ENCODE results near the gene DUSP28.

DUSP28 gene

DNA sequence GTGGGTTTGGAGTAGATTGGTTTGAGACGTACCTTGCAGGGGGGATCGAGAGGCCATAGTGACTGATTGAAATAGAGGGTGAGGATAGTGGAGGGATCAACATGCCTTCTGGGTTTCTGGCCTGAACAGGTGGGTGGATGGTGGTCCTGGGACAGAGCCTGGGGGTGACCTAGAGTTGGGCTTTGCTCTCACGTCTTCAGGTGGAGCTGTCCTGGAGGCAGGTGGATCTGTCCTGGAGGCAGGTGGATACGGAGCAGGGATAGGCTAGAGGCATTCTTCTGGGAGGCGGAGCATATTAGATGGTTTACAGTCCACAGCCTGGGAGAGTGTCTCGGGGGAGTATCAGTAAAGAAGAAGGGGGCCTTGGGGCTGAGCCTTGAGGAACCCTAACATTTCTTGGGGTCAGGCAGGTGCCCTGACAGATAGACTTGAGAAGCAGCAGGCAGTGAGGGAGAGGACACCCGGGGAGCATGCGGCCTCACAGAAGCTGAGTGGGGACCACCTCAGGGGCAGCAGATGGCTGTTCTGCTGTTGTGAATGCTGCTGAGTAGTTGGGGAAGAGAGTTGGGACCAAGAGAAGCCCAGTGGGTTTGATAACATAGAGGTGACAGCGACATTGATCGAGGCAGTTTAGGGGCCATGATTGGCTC is 28.0 kb downstream of the DUSP28 start:
- DNase-seq: no peak

DNA sequence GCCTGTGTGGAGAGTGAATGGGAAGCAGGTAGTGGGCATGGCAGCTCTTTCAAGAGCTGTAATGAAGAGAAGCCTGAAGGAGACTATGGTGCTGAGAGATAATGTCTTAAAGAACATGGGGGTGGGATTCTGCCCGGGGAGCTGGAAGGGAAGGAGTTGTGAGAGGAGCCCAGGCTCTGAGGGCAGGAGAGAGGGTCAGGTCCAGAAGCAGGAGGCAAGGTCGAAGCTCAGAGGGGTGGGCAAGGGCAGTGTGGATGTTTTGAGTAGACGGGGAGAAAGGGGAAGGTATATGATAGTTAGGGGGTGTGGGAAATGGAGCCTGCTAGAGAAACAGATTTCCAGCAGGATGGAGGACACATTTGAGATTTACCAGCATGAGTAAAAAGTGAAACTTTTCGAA is 28.5 kb downstream of the DUSP28 start:
- no peak for DNase-seq

GRCh38 chr2:240589375-240589774 is 29.2 kb downstream of the DUSP28 start:
- no peak for DNase-seq

DNA sequence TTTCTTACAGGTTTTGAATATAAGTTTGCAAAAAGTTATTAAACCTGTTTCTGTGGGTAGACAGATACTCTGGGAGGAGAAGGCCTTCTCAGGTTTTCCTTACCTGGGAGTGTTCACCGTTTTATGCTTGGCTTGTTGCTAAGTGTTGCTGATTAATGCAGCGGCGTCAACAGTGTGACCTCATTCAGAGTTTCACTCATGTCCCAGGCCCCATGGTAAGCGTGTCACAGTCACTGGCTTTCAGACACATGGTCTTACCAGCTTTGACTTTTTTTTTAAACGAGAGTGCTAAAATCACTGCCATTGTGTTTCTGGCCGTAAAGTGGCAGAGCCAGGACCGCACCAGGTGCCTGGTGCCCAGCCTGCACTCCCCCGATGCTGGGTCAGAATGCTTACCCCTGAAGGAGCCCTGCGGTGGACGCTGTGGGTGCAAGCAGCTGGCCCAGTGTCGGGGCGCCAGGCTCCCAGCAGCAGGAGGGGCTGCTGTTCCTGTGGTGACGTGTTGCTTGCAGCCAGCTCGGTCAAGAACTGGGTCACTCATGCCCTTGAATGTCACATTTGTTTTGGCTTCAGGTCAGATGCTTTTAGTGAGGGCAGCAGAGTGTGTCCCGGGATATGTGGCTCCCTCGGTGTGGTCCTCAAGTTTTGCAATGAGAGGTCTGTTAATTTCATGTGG is 29.8 kb downstream of the DUSP28 start:
- DNase-seq: no peak

DNA sequence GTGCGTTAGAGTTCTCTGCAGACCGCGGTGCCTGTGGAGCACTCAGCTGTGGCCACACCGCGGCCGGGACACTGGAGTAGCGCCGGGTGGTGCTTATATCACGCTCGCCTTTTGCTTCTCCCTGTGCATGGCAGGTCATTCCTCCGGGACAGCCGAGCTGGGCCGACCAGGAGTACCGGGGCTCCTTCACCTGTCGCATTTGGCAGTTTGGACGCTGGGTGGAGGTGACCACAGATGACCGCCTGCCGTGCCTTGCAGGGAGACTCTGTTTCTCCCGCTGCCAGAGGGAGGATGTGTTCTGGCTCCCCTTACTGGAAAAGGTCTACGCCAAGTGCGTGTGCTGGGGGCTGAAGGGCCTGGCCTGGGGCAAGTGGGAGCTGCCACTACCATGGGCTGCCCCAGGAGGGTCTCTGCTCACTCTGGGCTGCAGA is 30.5 kb downstream of the DUSP28 start:
- DNase-seq: no peak

GRCh38 chr2:240591226-240591625 is 31.1 kb downstream of the DUSP28 start:
- no peak for DNase-seq

DNA sequence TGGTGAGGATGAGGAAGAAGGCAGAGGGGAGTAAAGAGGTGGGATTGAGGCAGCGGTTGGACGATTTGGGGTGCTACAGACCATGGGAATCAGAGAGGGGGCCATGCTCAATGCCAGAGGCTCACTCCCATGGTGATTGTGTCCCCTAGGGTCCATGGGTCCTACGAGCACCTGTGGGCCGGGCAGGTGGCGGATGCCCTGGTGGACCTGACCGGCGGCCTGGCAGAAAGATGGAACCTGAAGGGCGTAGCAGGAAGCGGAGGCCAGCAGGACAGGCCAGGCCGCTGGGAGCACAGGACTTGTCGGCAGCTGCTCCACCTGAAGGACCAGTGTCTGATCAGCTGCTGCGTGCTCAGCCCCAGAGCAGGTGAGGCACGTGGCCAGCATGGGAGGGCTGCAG is 31.6 kb downstream of the DUSP28 start:
- no peak for DNase-seq

GRCh38 chr2:240593026-240593702 is 33.0 kb downstream of the DUSP28 start:
- DNase-seq: no peak

- no peak for DNase-seq
These were observed 33.7 kb downstream of the DUSP28 start for GRCh38 chr2:240593703-240594451.

- DNase-seq: no peak
These were observed 34.6 kb downstream of the DUSP28 start for GRCh38 chr2:240594511-240595380.

- DNase-seq: peak; percentile 12
These were observed 35.4 kb downstream of the DUSP28 start for GRCh38 chr2:240595381-240596079.

DNA sequence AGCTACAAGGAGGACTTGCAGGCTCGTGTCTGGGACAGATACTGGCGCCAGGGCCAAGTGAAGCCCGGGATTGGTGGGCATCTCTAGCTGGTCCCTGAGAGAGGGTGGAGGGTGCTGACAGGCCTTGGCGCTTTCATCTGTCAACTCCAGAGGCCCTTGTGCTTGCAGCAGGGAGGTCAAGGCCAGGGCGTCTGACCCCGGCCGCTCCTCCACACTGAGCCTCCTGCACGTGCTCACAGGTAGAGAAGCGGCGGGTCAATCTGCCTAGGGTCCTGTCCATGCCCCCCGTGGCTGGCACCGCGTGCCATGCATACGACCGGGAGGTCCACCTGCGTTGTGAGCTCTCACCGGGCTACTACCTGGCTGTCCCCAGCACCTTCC is 35.9 kb downstream of the DUSP28 start:
- DNase-seq: no peak

DNA sequence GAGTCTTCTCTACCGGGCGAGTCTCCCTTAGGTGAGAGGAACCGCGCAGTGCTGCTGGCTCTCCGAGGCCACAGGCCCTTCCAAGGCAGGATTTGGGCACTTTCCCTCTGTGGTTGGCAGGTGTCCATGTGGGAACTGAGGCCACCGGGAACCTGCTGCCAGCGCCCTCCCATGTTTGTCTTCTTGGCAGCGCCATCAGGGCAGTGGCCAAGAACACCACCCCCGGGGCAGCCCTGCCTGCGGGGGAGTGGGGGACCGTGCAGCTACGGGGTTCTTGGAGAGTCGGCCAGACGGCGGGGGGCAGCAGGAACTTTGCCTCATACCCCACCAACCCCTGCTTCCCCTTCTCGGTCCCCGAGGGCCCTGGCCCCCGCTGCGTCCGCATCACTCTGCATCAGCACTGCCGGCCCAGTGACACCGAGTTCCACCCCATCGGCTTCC is 36.4 kb downstream of the DUSP28 start:
- no peak for DNase-seq

DNA sequence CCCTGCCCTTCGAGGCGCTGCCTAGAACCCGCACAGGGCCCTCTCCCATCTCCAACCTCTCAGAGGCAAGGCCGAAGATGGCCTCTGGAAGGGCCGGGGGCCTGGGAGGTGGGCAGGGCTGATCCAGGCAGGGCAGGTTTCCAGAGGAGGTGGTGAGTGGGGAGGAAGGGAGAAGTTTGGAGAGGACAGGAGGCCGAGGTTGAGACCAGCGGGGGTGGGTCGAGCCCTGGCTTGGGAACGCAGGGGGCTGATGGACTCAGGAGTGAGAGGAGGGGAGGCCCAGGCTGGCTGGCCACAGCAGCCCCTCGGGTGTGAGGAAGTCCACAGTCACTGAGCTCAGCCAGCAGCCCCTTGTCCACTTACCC is 36.9 kb downstream of the DUSP28 start:
- DNase-seq: no peak

DNA sequence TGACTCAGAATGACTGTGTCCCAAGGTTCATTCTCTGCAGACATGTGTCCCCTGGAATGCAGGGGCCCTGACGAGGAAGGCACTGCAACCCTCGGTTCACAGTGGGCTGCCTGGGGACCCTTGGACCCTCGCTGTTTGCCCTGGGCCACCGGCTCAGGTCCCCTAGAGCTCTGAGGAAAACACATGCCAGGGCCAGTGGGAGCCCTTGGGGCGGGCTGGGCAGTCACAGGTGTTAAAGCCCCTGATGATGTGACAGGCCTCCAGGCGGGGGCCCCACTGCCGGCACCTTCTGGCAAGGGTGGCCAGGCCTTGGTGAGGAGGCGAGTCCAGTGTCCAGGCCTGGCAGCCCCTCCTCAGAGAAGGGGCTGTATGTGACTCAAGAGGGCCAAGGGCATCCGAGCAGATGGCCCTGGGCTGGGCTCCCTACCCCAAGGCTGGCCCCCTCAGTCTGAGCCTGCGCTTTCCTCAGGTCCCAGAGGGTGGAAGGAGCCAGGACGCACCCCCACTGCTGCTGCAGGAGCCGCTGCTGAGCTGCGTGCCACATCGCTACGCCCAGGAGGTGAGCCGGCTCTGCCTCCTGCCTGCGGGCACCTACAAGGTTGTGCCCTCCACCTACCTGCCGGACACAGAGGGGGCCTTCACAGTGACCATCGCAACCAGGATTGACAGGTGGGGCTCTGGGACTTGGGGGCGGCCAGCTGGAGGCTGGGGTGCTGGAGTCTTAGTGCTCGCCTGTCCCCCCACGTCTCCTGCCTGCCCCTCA is 37.4 kb downstream of the DUSP28 start:
- no peak for DNase-seq

- DNase-seq: no peak
These were observed 38.3 kb downstream of the DUSP28 start for GRCh38 chr2:240598311-240598911.

GRCh38 chr2:240599141-240599583 is 39.0 kb downstream of the DUSP28 start:
- DNase-seq: no peak

- DNase-seq: no peak
These were observed 40.3 kb downstream of the DUSP28 start for GRCh38 chr2:240600451-240600961.

- DNase-seq: no peak
These were observed 41.1 kb downstream of the DUSP28 start for GRCh38 chr2:240601061-240601830.

- DNase-seq: no peak
These were observed 41.6 kb downstream of the DUSP28 start for GRCh38 chr2:240601831-240602160.
